ENCODE results near the gene DLGAP1.

The DLGAP1 gene

DNA sequence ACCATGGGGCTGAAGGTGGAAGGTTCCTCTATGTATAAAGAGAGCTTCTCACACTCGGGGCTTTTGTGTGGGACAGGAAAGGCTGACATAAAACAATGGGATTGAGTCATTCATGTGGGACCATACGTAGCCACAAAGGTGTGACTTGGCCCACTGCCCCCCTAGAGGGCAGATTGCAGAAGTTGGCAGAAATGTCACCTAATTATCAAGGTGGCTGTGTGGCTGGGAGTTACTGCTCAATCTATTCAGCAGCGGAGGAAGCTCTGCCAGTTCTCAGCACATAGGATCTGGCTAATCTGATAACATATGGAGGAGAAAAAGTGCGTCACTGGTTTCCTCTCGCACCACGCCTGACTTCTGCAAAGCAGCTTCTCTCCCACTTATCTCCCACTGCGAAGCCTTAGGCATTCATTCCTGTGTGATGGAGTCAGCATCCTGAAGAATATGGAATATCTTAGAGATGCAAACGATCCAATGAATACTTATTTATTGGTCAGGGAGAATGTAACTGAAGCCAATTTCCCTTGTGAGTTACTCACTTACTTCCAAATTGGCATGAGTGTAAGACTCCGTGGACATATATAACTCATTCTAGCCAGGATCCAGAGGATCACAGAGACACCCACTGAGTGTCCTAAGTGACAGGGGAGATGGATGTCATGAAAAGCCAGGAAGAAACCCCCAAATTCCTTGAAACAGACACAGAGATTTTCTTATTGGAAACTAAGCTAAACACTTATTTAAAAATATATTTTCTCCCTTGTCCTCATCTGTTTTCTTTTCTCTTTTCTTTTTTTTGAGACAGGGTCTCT is 660.4 kb downstream of the DLGAP1 start:
- peak; percentile 19 for DNase-seq

DNA sequence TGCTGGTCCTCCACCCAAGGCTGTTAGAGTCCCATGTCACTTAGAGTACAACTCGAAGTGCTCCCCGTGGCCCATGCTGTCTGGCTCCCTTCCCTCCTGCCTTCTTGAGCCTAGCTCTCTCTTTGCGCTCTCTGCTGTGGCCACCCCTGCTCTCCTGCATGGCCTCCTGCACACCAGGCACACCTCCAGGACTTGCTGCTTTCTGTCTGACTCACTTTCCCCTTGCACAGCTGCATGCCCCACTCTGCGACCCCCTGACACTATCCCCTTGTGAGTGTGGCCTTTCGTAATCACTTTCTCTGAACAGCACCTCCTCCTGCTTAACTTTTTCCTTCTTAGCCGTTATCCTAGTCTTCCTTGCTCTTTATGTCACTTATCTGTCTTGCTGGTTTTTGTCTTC is 661.6 kb downstream of the DLGAP1 start:
- DNase-seq, result no peak

DNA sequence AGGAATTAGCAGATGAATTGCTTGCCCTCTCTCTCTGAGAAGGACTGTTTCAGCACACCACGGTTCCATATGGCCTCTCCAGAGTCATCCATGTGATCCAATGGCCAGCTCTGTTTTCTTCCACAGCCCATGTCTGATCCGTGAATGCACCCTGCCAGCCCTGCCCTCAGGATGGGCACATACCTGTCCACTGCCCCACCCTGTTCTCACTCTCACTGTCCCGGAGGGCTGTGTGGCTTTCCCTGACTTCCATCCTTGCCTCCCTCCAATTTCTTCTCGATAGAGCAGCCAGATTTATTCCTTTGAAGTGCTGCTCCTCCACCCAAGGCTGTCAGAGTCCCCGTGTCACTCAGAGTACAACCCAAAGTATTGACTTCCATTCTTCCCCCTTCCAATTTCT is 662.0 kb downstream of the DLGAP1 start:
- no peak for DNase-seq

DNA sequence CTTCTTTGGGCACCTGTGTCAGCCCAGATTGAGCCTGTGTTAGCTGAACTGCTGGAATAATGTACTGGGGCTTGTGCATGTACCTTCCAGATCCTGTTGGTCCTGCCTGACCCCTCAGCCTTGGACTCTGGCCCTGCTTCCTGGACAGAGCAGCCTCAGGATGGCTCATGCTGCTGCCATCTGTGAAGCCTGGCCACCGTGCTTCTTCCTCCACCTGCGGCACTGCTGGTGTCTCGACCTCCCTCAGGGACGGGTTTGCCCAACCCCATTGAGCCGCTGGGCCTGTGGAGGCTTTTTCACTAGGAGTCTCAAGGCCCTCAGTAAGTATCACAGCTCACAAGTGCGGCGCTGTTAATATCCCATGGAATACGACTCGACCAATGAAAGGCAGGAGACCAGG is 662.4 kb downstream of the DLGAP1 start:
- DNase-seq, result no peak

DNA sequence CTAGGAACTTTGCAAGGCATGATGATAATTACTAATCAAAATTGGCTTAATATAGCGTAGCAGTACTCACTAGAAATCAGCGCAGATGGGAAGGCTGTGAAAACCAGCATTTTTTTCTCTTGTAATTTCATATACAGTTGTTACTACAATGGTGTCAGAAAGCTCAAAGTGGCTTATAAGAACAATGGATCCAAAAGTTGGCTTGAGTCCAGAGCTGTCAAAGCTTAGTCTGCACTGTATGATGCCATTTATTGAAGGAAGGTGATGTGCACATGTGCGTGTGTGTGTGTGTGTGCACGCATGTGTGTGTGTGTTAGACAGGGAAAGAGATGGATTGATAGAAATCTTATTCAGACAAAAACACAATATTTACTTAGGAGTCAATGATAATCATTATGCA is 663.9 kb downstream of the DLGAP1 start:
- no peak for DNase-seq

DNA sequence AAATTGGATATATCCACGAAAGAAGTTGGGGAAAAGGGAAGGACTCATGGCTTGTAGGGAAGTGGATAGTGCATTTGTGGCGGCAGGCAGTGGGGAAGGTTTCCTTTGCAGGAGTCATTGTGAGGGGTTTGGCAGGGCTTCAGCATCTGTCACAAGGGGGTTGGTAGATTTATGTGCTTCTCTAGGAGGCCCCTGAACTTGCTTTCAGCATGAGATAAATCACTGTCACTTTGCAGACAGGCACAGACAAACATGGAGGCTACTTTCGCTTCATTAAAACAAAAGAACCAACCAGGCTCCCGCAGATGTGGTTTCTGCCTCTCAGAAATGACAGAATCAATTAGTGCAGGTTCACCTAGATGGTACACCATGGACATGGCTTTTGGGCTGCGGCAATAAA is 664.4 kb downstream of the DLGAP1 start:
- no peak for DNase-seq

DNA sequence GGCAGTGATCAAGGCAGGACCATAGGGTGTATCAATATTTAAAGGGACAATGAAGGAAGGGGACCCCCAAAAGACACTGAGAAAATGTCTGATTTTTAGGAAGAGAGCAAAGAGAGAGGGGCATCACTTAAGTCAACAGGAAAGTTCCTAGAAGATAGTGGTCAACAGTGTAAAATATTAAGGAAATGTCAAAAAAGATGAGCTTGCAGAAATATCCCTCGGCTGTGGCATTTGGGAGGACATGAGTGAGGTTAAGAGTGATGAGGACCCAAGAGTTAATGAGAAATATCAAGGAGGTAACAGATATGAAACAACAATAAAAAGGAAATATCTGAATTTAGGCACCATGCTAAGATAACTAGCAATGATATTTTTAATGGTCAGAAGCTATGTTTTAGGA is 665.6 kb downstream of the DLGAP1 start:
- DNase-seq, result no peak

DNA sequence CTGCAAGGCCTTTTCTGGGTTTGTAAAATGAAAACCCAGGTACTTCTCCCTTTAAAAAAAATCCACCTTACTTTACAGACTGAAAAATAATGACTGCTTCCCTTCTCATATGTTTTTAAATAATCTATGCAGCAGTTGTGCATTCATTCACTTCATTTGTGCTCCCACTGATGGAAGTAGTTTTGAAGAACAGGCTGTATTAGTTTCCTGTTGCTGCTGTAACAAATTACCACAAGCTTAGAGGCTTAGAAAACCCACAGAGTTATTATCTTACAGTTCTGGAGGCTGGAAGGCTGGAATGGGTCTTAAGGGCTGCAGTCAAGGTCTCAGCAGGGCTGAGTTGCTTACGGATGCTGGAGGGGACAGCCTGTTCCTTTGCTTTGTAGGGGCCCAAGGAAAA is 670.2 kb downstream of the DLGAP1 start:
- no peak for DNase-seq

DNA sequence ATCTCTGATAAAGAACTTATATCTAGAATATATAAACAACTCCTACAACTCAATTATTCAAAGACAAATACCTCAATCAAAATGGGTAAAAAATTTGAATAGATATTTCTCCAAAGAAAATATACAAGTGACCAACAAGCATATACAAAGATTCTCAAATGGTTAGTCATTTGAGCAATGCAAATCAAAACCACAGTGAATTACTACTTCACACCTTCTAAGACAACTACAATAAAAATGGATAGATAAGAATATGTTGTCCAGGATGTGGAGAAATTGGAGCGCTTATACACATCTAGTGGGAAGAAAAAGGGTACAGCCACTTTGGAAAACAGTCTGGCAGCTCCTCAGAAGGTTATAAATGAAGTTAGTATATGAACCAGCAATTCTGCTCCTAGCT is 672.2 kb downstream of the DLGAP1 start:
- no peak for DNase-seq

DNA sequence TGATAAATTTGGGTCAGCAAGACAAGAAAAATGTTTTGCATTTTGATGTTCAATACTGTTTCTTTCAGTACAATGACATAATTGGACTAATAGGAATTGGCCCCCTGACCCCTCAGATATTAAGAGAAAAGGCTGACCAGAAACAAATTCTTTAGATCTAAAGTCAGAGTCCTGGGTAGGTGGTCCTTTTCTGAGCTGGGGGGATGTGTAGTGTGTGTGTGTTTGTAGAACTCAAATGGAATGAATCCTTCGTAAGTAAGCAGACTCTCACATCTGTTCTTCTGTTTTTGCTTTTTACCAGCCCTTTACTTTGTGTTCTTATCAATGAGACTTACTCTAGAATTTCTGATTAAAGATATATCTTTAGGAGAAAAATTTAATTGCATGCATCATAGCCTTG is 677.4 kb downstream of the DLGAP1 start:
- DNase-seq, result no peak

DNA sequence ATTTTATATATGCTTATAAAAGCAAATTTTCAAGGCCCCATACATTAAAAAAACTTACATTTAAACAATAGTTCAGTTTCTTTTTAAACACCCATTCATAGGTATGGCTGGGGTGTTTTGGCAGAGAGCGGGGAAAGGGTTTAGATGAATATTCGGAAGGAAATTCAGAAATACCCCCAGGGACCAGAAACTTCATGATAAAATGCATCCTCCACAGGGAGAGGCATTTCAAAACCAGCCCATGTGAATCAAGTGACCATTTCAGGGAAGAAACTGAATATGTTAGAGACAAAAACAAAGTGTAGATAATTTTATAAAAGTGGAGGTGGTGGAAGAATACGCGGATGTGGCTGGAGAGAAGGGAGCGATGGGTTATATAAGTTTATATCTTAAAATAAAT is 678.0 kb downstream of the DLGAP1 start:
- no peak for DNase-seq

DNA sequence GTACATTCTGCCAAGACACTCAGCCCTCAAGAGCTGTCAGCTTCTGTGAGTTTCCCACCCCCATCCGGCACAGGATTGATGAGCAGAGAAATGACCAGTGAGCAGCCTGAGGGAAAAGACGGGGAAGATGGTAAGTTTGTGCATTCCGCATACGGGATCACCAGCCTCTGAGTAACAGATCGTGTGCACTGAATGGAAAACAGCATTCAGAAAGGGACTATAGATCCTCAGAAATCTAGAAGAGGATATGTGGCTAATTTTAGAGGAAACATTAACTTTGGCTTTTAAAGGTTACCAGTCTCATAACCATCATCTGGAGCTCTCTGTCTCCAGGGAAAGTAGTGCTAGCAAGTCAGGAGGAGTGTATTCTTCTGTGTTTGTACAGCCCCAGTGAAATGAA is 679.1 kb downstream of the DLGAP1 start:
- no peak for DNase-seq

DNA sequence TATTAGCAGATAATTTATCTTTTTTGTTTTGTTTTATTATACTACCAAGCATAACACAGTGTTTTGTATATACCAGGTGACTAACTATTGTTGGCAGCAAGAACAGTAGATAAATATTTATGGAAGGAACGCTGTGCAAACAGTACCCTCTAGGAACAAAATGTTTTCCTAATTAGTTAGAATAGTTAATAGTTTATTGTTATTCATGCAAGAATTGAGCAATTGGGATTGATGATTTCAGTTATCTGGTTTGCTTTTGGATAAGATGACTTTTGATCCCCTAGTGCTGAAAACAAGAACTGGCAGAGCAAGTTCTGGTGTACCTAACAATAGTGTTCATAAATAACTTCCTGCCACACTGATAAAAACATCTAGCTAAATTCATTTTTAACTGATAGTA is 681.8 kb downstream of the DLGAP1 start:
- DNase-seq, result no peak

DNA sequence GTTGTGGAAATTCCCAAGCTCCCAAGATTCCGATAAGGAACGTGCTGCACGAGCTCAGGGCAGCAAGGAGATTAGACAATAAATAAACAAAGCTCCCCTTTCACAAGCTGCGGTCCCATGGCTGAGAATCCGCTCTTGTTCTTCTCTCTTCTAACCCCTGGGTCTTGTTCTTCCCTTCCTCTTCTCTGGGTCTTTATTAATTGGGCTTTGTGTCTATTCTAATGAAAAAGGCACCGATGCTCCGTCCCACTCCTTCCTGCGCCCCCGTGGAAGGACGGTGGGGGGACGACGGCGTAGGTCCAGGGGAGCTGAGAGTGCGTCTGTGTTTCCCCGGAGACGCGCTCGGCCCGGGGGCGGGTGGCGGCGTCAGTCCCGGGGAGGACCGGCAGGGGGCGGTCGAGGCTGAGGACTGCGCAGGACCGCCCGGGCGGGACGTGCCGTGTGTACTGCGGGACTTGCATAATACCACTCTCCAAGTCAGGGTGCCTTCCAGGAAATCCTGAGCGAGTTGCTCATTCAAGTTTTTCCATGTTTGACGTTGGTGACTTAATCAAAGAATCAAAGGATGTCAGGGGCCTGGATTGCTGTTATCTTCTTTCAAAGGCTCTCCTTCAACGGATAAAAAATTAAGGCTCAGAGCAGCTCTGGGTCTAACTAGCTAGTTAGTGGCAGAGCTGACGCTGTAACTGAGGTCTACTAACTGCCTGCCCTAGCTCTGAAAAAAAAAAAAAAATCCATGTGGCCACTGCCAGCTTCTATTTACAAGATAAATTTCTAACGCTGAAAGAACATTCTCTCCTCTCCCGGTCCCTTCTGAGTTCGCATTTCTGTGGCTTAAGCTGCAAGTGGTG is 683.8 kb downstream of the DLGAP1 start:
- peak; percentile 62 for DNase-seq

DNA sequence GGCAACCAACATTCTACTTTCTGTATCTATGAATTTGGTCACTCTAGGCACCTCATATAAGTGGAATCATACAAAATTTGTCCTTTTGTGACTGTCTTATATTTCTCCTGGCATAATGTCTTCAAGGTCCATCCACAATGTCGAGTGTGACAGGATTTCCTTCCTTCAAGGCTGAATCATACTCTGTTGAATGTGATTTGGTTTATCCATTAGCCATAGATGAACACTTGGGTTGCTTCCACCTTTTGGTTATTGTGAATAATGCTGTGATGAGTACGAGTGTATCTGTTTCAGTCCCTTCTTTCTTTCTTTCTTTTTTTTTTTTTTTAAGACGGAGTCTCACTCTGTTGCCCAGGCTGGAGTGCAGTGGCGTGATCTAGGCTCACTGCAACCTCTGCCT is 693.8 kb downstream of the DLGAP1 start:
- DNase-seq, result no peak

DNA sequence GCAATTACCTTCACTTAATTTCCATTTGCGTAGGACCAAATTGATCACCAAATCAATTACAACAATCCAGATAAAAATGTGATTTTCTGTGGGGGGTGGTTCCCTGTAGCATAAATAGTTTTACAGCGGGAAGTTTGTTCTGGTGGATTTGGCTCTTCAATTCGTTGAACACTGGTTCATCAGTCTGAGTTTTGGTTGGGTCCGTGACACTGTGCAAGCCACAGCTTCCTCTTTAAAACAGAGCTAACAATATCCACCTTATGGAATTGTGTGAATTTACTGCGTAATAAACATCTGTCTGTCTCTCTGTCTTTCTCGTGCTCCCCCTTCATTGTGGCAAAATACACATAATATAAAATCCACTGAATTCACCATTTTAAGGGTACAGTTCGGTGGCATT is 694.4 kb downstream of the DLGAP1 start:
- no peak for DNase-seq

DNA sequence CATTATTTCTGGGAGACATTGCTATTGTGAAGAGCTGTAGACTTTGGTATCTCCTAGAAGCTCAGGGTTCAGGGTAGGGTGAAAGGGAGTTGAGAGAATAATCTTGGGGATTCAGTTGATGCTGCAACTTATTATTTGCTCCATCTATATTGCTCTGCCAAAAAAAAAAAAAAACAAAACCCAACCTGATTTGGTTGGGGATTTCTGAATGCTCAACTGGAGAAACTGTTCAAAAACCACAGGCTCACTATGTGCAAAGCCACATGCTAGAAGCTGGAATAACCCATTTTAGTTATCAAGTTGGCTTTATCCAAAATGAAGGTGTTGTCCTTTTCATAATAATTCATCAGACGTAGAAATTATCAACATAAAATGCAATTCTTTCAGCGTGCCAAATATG is 696.0 kb downstream of the DLGAP1 start:
- no peak for DNase-seq

DNA sequence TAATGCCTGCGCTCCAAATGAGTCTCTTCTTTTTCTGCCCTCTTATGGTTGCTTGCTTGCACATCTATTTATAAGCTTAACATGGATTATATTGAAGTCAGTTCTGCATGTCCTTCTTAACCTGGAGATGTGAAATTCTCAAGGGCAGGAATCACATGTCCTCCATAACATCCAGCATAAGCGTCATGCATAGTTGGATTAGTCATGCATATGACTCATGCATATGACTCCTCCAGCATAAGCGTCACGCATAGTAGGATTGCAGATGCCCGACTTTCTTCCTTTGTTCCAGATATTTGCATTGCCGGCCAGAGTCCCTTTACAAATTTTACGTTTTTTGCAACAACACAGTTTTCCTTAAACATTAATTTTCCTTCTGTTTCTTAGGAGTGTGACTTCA is 696.6 kb downstream of the DLGAP1 start:
- no peak for DNase-seq

DNA sequence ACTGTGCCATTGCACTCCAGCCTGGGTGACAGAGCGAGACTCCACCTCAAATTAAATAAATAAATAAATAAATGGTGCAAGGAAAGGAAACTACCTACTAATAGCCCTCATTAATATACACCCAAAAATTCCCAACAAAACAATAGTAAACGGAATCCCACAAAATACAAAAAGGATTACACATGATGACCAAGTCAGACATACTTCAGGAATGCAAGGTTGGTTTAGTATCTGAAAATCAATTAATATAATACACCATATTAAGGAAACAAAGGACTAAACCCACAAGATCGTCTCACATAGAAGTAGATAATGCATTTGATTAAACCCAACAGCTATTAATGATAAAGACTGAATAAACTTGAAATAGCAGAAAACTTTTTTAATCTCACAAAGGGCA is 697.7 kb downstream of the DLGAP1 start:
- no peak for DNase-seq

DNA sequence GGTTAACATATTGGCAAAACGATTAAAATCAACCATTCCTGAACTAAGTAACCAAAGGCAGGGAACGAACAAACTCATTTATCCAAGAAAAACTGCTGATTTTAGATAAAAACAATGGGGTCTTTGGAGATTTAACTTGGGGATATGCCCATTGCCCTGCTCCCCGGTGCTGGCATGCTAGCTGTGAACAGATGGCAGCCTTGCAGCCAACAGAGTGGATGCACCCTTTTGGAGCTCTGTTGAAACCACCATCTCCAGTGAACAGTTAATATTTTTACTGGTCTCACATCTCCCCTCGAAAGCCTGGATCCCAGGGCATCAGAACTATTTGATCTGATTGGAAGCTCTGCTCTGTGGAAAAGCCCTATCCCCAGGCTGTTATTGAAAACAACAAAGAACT is 702.0 kb downstream of the DLGAP1 start:
- no peak for DNase-seq

DNA sequence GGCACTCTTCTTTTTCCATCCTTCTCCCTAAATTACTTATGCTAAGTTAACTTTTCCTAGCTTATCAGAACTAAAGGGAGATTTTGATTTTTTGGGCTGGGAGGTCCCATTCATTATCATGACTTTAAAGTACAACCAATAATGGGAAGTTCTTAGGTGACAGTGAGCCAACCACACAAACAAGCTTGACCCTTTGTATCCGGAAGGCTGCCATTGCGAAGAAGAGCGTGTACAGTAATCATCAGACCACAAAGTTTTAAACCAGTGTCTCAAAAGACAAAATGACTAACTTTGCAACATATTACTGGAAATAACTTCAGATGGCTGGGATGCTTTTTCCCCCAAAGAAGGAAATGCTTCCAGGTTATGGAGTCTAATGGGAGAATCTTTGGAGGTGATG is 707.0 kb downstream of the DLGAP1 start:
- no peak for DNase-seq

DNA sequence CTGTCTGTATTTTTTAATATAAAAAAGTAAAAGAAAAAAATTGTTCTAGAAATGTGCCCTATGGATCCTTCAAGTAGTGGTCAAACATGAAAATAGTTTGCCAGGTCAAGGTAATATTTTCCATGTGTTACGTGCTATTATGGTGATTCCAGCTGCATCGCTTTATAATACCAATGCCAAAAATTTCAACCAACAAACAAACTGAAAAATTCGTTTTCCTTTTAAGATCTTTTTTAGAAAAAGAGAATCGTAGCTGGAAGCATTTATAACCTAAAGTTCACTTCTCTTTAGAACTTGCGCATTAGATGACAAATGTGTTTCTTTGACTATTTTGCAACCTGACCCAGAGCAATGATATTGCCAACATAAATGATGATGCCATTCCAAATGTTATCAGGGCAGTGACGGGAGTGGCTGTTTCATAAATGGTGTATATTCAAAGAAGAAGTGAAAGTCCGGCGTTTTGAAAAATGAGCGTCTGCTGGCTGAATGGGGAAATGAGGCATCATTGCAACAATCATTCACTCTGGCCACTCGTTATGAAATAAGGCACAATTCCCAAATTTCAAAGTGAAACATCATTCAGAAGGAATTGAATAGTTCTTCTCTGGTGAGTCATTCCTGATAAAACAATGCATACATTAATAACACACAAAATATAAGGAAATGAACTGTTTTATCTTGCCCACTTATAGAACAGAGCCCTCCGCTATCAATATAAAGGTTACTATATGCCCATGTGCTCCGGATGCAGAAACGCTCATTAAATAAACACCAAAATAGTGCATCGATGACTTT is 707.7 kb downstream of the DLGAP1 start:
- DNase-seq, result peak; percentile 38

DNA sequence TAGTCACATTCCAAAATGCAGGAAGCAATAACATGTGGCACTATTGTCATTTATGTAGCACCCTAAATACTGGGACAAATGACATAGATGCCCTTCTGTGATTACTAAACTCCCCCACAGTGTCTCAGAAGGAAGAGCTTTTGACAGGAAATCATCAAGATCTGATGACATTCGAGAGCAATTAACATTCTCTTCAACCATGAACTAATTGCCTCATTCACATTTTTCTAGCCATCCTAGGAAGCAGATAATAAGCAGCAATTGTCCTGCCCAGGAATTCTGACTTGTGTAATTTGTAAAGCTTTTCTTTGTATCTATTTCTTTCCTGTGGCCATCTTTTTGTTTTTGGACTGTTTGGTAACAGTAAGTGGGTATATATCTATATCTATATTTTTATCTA is 712.6 kb downstream of the DLGAP1 start:
- DNase-seq, result no peak

DNA sequence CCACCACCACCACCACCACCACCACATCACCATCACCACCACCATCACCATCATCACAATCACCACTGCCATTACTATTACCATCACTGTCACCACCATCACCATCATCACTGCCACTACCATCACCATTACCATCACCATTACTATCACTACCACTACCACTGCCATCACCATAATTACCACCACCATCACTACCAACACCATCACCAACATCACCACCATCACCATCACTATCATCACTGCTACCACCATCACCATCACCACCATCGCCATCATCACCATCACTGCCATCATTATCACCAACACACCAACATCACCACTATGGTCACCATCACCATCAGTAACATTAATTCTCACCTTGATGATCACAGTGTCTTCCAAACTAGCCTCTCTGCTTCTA is 713.8 kb downstream of the DLGAP1 start:
- no peak for DNase-seq

Measured in RPMI8226 (cell line).